ENCODE data around the gene RALGAPB. TPM values are rescaled to one million over a fixed set of nuclear protein-coding genes. Genes with fewer than 3 reads are reported as not detected.

RALGAPB gene
- total RNA-seq, 1 donor: 45.8 TPM

DNA sequence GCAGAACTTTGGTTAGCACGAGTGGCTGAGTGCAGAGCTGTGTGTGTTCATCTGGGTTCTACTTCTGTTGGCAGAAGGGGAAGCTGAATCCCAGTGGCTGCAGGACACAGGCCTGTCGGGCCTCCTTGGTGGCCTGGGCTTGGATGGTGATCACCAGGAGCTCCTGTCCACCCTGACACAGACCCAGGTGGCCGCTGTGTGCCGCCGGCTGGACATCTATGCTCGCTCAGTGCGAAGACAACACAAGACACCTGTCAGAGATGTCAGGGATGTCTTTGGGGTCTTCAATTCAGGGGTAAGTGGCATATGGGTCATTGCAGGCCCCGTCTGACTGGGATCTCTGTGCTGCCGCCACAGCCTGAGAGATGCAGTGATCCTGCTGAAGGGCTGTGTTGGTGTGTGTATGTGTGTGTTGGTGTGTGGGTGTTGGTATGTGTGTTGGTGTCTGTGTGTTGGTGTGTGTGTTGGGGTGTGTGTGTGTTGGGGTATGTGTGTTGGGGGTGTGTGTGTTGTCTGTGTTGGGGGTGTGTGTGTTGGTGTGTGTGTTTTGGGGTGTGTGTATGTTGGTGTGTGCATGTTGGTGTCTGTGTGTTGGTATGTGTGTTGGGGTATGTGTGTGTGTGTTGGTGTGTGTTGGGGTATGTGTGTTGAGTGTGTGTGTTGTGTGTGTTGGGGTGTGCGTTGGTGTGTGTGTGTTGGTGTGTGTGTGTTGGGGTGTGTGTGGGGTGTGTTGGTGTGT, 154.4 kb downstream of the RALGAPB start:
- no peak overlapping the region for H3K4me3 ChIP-seq (ENCODE audit: low read depth, low read length)
- DNase-seq (ENCODE audit: low read depth): no peak
- TF ChIP-seq CTCF (IDR thresholded peaks at IDR 0.05; ENCODE audit: insufficient read depth, low read depth, low read length): no peak

Small RNAs within 50 kb of the gene (small RNA-seq; reads per million reads assigned to genes)
- not detected for gene MIR548O2
- gene RF00056: not detected
- gene SNORA60: 23.2 reads per million, percentile 94 among the genes with 10 or more reads in this experiment
- gene SNORA71A: 1,415 reads per million, percentile 99 among the genes with 10 or more reads in this experiment
- 2,433 reads per million, percentile 99 among the genes with 10 or more reads in this experiment for gene SNORA71B
- gene SNORA71C: 10.9 reads per million, percentile 90 among the genes with 10 or more reads in this experiment
- gene SNORA71D: 28,322 reads per million, percentile 100 among the genes with 10 or more reads in this experiment
- not detected for gene SNORA71E

Other genes with a start within 250 kb of the RALGAPB start
- gene KIAA1755, start 212.1 kb upstream of the RALGAPB start, total RNA-seq: 0.64 and 1.3 TPM in 2 replicates
- not detected in 2 replicates for gene BPI, start 168.7 kb upstream of the RALGAPB start, total RNA-seq
- not detected in 2 replicates for gene LBP, start 126.4 kb upstream of the RALGAPB start, total RNA-seq
- 7.4 and 8.6 TPM in 2 replicates for gene SNHG17, start 37.5 kb upstream of the RALGAPB start, total RNA-seq
- gene ADIG, start 108.4 kb downstream of the RALGAPB start, total RNA-seq: not detected in 2 replicates
- not detected in 2 replicates for gene ARHGAP40, start 129.0 kb downstream of the RALGAPB start, total RNA-seq